HG03280 (cell line): Measurements from ENCODE around the gene ZNF556.
"Not testable (repeated sequence)": the region's sequence is repeated elsewhere in the genome, so short reads cannot be mapped to it uniquely, and the experiment has no call there.

Experiments
- ATAC-seq: cut with Tn5 transposase; IDR thresholded peaks from one replicate; pipeline ENCODE4 v1.9.1; 2021; ENCODE audit warnings: mild to moderate bottlenecking, moderate library complexity; ENCODE audit not compliant: unreplicated experiment

Gene ZNF556

GRCh38 chr19:2903326-2903725 is 36.2 kb downstream of the ZNF556 start:
- ATAC-seq: not testable (repeated sequence)

- no peak for ATAC-seq
These were observed 38.9 kb downstream of the ZNF556 start for GRCh38 chr19:2905918-2906519.

- no peak for ATAC-seq
These were observed 39.6 kb downstream of the ZNF556 start for GRCh38 chr19:2906631-2907195.

- ATAC-seq: no peak
These were observed 45.2 kb downstream of the ZNF556 start for GRCh38 chr19:2912306-2912705.

GRCh38 chr19:2917275-2918184 is 50.4 kb downstream of the ZNF556 start:
- ATAC-seq: no peak

GRCh38 chr19:2922987-2923386 is 55.9 kb downstream of the ZNF556 start:
- ATAC-seq: no peak

- no peak for ATAC-seq
These were observed 56.4 kb downstream of the ZNF556 start for GRCh38 chr19:2923510-2923909.

GRCh38 chr19:2926341-2927031 is 59.4 kb downstream of the ZNF556 start:
- ATAC-seq: no peak

GRCh38 chr19:2927032-2927430 is 59.9 kb downstream of the ZNF556 start:
- ATAC-seq: no peak
